Brain microvascular endothelial cell (primary cell): ENCODE data around the gene ALKBH6.
"Not testable (repeated sequence)": the region's sequence is repeated elsewhere in the genome, so short reads cannot be mapped to it uniquely, and the experiment has no call there.

Experiments
- DNase-seq: peaks from one replicate; pipeline ENCODE4 v3.0.0-alpha.2; 2020
- H3K27ac ChIP-seq: fragments of 250-450 bp; sonication (Bioruptor Pico); 2 replicates; pipeline ENCODE4 v1.5.1; 2020; ENCODE audit warnings: mild to moderate bottlenecking, moderate library complexity
- H3K27me3 ChIP-seq: fragments of 250-450 bp; sonication (Bioruptor Pico); replicated peaks from 2 replicates; pipeline ENCODE4 v1.5.1; 2020; ENCODE audit warnings: mild to moderate bottlenecking
- H3K36me3 ChIP-seq: fragments of 250-450 bp; sonication (Bioruptor Pico); replicated peaks from 2 replicates; pipeline ENCODE4 v1.5.1; 2020; ENCODE audit warnings: mild to moderate bottlenecking
- H3K4me3 ChIP-seq: 2 replicates; pipeline ENCODE4 v1.5.1; 2011; ENCODE audit warnings: low read depth, mild to moderate bottlenecking, control low read depth, low read length, moderate library complexity
- CTCF ChIP-seq: IDR thresholded peaks from 2 replicates; pipeline ENCODE4 v1.5.1; 2011; ENCODE audit warnings: low read depth, mild to moderate bottlenecking, moderate library complexity, low read length, control low read depth, inconsistent platforms; ENCODE audit errors: missing control alignments
- in situ Hi-C: cut with HindIII; loops from 2 replicates; pipeline ENCODE4 v1.10.0; 2017; ENCODE audit warnings: low sequenced_read_pairs, low pct_ligation_motif_present

ALKBH6 gene

DNA sequence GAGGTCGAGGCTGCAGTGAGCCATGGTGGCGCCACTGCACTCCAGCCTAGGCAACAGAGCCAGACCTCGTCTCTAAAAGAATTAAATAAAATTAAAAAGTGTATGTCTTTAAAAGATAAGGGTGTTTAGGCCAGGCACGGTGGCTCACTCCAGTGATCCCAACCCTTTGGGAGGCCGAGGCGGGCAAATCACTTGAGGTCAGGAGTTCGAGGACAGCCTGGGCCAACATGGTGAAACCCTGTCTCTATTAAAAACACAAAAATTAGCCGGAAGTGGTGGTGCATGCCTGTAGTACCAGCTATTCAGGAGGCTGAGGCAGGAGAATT, 26.5 kb downstream of the ALKBH6 start:
- H3K27me3 ChIP-seq: peaks cover 14% of the 10 kb centered on the region
- no peak for DNase-seq
- no peak for TF ChIP-seq CTCF
- H3K4me3 ChIP-seq: no peak overlapping the region
- H3K36me3 ChIP-seq: no peaks in the 10 kb centered on the region
- in situ Hi-C loops: no loop called here
- no peak overlapping the region for H3K27ac ChIP-seq

DNA sequence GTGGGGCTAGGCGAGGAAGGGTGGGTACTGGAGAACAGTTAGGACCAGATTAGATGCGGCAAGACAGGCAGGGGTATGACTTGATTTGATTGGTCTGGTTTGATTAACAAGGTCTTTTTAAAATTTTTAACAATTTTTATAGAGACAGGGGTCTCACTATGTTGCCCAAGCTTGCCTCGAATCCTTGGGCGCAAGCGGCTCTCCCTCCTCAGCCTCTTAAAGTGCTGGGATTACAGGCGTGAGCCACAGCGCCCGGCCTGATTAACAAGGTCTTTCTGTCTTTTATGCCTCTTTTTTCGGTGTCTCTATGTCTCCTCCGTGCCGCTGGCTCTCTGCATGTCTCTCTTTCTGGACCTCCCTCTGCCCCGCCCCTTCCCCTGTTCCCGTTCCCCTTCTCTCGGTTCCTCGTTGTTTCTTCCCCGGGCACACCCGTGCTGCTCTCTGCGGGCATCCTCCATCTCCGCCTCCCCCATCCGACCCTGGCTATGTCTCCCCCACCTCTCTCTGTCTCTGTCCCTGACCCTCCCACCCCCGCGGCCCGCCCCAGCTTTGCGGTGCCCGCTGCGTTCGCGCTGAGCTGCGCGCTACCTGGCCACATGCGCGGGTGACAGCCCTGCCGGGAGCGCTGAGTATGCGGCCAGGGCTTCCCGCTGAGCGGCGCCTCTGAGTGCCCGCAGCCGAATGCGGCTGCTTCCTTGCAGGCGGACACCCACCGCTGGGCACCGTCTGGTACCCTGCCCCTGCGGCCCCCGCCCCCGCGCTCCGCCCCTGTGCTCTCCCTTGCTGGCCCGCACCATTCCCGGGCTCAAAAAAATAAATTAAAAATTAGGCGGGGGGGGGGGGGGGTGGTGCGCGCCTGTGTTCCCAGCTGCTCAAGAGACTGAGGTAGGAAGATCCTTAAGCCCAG, 27.1 kb downstream of the ALKBH6 start:
- no peak for DNase-seq
- no peak for TF ChIP-seq CTCF
- H3K4me3 ChIP-seq: peak overlapping the region; percentile 20
- H3K36me3 ChIP-seq: no peaks in the 10 kb centered on the region
- H3K27ac ChIP-seq: no peak overlapping the region
- peaks cover 14% of the 10 kb centered on the region for H3K27me3 ChIP-seq
- in situ Hi-C loops: no loop called here

DNA sequence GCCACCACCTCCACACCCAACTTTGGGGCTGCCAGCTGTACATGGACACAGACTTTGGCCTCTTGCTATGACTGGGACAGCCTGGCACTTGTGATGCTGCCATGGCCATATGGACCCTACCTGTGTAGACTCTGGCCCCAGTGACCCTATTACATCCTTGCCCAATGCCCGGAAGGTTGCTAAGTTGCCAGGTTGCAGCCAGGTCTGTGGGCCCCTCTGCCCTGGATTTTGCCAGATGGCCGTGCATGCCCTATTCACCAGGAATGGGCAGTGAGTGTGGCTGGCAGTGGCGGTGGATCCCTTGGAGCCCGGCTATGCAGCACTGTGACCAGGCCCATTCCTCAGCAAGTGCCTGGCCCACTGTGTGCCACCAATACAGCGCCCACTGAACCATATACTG, 27.9 kb downstream of the ALKBH6 start:
- Histone ChIP-seq H3K27ac (no peak overlapping the region), H3K27me3 (peaks cover 14% of the 10 kb centered on the region), H3K4me3 (no peak overlapping the region), H3K36me3 (no peaks in the 10 kb centered on the region)
- TF ChIP-seq CTCF: no peak
- in situ Hi-C loops: no loop called here
- no peak for DNase-seq

DNA sequence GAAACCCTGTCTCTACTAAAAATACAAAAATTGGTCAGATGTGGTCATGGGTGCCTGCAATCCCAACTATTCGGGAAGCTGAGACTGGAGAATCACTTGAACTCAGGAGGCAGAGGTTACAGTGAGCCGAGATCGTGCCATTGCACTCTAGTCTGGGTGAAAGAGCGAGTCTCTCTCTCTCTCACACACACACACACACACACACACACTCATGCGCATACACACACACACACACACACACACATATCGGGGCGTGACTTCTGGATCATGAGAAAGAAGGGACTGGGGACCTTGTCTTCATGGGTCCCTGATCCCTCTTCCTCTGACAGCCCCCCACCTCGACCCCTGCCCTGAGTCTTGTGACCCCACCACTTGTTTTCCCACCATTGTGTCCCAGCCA, 30.8 kb downstream of the ALKBH6 start:
- in situ Hi-C loops: no loop called here
- Histone ChIP-seq H3K27me3 (peaks cover 14% of the 10 kb centered on the region), H3K36me3 (no peaks in the 10 kb centered on the region), H3K4me3 (no peak overlapping the region), H3K27ac (no peak overlapping the region)
- no peak for DNase-seq
- TF ChIP-seq CTCF: no peak

GRCh38 chr19:35980997-35981396, 33.0 kb downstream of the ALKBH6 start:
- H3K36me3 ChIP-seq, H3K4me3 ChIP-seq, DNase-seq, H3K27me3 ChIP-seq, in situ Hi-C loops, H3K27ac ChIP-seq: not testable (repeated sequence)

- DNase-seq: no peak
- in situ Hi-C loops: no loop called here
- no peak for TF ChIP-seq CTCF
- Histone ChIP-seq H3K27me3 (no peaks in the 10 kb centered on the region), H3K36me3 (no peaks in the 10 kb centered on the region), H3K27ac (no peak overlapping the region), H3K4me3 (no peak overlapping the region)
Observed at GRCh38 chr19:35978832-35979365, 35.1 kb downstream of the ALKBH6 start.
